SU-DHL-6 (cell line): ENCODE measurements around the gene SORL1.

Experiments used
- H2AFZ ChIP-seq: fragments of 200-600 bp; sonication (generic); 2 replicates; pipeline ENCODE4 v1.6.1; 2014; ENCODE audit warnings: low read depth, mild to moderate bottlenecking, moderate library complexity, mixed read lengths, antibody characterized with exemption, low read length; ENCODE audit not compliant: severe bottlenecking
- H3F3A ChIP-seq: fragments of 200-600 bp; shearing (Covaris generic); 2 replicates; pipeline ENCODE4 v1.6.0; 2016; ENCODE audit warnings: antibody characterized with exemption, mild to moderate bottlenecking; ENCODE audit not compliant: insufficient read depth
- H3K27ac ChIP-seq: fragments of 200-600 bp; sonication (generic); 2 replicates; pipeline ENCODE4 v1.5.1; 2016; ENCODE audit warnings: low read depth, mild to moderate bottlenecking, low read length, moderate library complexity, mixed read lengths
- H3K27me3 ChIP-seq: fragments of 200-600 bp; sonication (generic), shearing (Covaris generic); 2 replicates; pipeline ENCODE4 v1.6.0; 2014; ENCODE audit warnings: mild to moderate bottlenecking, low read length
- H3K36me3 ChIP-seq: fragments of 200-600 bp; sonication (generic); 2 replicates; pipeline ENCODE4 v1.6.1; 2014; ENCODE audit warnings: mild to moderate bottlenecking, low read length, mixed read lengths
- H3K4me2 ChIP-seq: fragments of 300-600, 200-600 bp; shearing (Covaris generic), sonication (generic); 2 replicates; pipeline ENCODE4 v1.6.0; 2014; ENCODE audit warnings: low read length, low read depth, mild to moderate bottlenecking; ENCODE audit not compliant: poor library complexity, severe bottlenecking
- H3K4me3 ChIP-seq: fragments of 200-600 bp; sonication (generic); 2 replicates; pipeline ENCODE4 v1.5.1; 2014; ENCODE audit warnings: antibody characterized with exemption, low read length, mild to moderate bottlenecking, mixed read lengths; ENCODE audit not compliant: insufficient read depth, poor library complexity, severe bottlenecking
- H3K79me2 ChIP-seq: fragments of 200-600 bp; sonication (generic); 2 replicates; pipeline ENCODE4 v1.6.1; 2014; ENCODE audit warnings: mild to moderate bottlenecking, low read length, moderate library complexity; ENCODE audit not compliant: insufficient read depth
- H3K9ac ChIP-seq: fragments of 200-600 bp; sonication (generic); 2 replicates; pipeline ENCODE4 v1.7.0; 2014; ENCODE audit warnings: mild to moderate bottlenecking, low read length
- H3K9me2 ChIP-seq: fragments of 200-600 bp; sonication (generic); replicated peaks from 2 replicates; pipeline ENCODE4 v1.6.1; 2014; ENCODE audit warnings: low read length; ENCODE audit not compliant: insufficient read depth
- H3K9me3 ChIP-seq: fragments of 200-600 bp; sonication (generic); 2 replicates; pipeline ENCODE4 v1.6.1; 2014; ENCODE audit warnings: low read length, mixed read lengths; ENCODE audit not compliant: insufficient read depth
- H4K20me1 ChIP-seq: fragments of 200-600 bp; sonication (generic); 2 replicates; pipeline ENCODE4 v1.6.1; 2014; ENCODE audit warnings: low read depth, mild to moderate bottlenecking, antibody characterized with exemption, low read length, moderate library complexity, mixed read lengths
- CTCF ChIP-seq: fragments of 200-600 bp; sonication (generic); IDR thresholded peaks from one replicate; pipeline ENCODE4 v1.5.1; 2017; ENCODE audit warnings: antibody characterized with exemption, mild to moderate bottlenecking, low read length, moderate library complexity; ENCODE audit not compliant: insufficient read depth, poor library complexity, severe bottlenecking
- EZH2phosphoT487 ChIP-seq: fragments of 200-600 bp; sonication (generic), shearing (Covaris generic); conservative IDR thresholded peaks from 2 replicates; pipeline ENCODE4 v1.6.1; 2018; ENCODE audit warnings: mild to moderate bottlenecking, antibody characterized with exemption, low read length, moderate library complexity, mixed read lengths

The SORL1 gene

GRCh38 chr11:121449123-121449522 is 3.0 kb upstream of the SORL1 start:
- H4K20me1 ChIP-seq: no peaks in the 10 kb centered on the region
- no peaks in the 10 kb centered on the region for H3K9me3 ChIP-seq
- TF ChIP-seq EZH2phosphoT487 (no peak), CTCF (no peak)
- no peaks in the 10 kb centered on the region for H3K9me2 ChIP-seq
- H3K9ac ChIP-seq: peak overlapping the region; percentile 96
- H3F3A ChIP-seq: peaks cover 86% of the 10 kb centered on the region
- H3K4me3 ChIP-seq: no peak overlapping the region
- H3K4me2 ChIP-seq: peak overlapping the region; percentile 83
- peaks cover 9% of the 10 kb centered on the region; the same call in 1 of the 2 replicates for H3K36me3 ChIP-seq
- H3K27ac ChIP-seq: peak overlapping the region; percentile 98
- no peak overlapping the region for H2AFZ ChIP-seq
- H3K27me3 ChIP-seq: no peaks in the 10 kb centered on the region
- peaks cover 35% of the 10 kb centered on the region for H3K79me2 ChIP-seq

- H4K20me1 ChIP-seq: no peaks in the 10 kb centered on the region
- H3K79me2 ChIP-seq: peaks cover 40% of the 10 kb centered on the region
- H3K27ac ChIP-seq: peak overlapping the region; percentile 98
- peak overlapping the region; percentile 96 for H3K9ac ChIP-seq
- H3K4me3 ChIP-seq: peak overlapping the region; percentile 17
- TF ChIP-seq CTCF (no peak), EZH2phosphoT487 (no peak)
- no peaks in the 10 kb centered on the region for H3K9me3 ChIP-seq
- peak overlapping the region; percentile 83 for H3K4me2 ChIP-seq
- H2AFZ ChIP-seq: no peak overlapping the region
- peaks cover 86% of the 10 kb centered on the region for H3F3A ChIP-seq
- no peaks in the 10 kb centered on the region for H3K27me3 ChIP-seq
- H3K36me3 ChIP-seq: peaks cover 9% of the 10 kb centered on the region; the same call in 1 of the 2 replicates
- H3K9me2 ChIP-seq: no peaks in the 10 kb centered on the region
These were observed 2.5 kb upstream of the SORL1 start for GRCh38 chr11:121449626-121450025.

GRCh38 chr11:121450401-121450800 is 1.7 kb upstream of the SORL1 start:
- Histone ChIP-seq H2AFZ (no peak overlapping the region), H3K27ac (peak overlapping the region; percentile 98), H3K9me3 (no peaks in the 10 kb centered on the region), H4K20me1 (no peaks in the 10 kb centered on the region), H3K36me3 (peaks cover 9% of the 10 kb centered on the region; the same call in 1 of the 2 replicates), H3K79me2 (peaks cover 48% of the 10 kb centered on the region), H3F3A (peaks cover 82% of the 10 kb centered on the region), H3K4me2 (peak overlapping the region; percentile 83), H3K9ac (peak overlapping the region; percentile 96), H3K27me3 (no peaks in the 10 kb centered on the region), H3K9me2 (no peaks in the 10 kb centered on the region), H3K4me3 (peak overlapping the region; percentile 61)
- no peak for TF ChIP-seq CTCF
- TF ChIP-seq EZH2phosphoT487: no peak
